ENCODE measurements around the gene GALNT17.
"Not testable (repeated sequence)": the region's sequence is repeated elsewhere in the genome, so short reads cannot be mapped to it uniquely, and the experiment has no call there.

GALNT17 gene

DNA sequence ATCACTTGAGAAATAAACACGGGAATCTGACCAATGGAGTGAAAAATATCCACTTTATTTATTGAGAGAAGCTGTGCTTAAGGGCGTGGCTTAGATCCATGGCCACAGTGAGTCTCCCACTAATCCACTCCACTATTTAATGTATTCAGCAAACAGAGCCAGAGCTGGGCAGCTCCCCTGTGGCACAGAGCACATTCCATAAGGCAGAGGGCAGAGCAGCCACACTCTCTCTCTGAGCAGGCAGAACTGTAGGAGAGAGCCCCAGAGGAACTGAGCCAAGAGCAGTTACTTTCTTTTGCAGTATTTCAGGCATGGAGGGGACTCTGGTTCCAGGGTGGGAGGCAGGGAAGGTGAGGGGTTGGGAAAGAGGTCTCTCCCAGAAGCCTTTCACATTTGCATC is 106.0 kb downstream of the GALNT17 start:
- DNase-seq, result no peak

DNA sequence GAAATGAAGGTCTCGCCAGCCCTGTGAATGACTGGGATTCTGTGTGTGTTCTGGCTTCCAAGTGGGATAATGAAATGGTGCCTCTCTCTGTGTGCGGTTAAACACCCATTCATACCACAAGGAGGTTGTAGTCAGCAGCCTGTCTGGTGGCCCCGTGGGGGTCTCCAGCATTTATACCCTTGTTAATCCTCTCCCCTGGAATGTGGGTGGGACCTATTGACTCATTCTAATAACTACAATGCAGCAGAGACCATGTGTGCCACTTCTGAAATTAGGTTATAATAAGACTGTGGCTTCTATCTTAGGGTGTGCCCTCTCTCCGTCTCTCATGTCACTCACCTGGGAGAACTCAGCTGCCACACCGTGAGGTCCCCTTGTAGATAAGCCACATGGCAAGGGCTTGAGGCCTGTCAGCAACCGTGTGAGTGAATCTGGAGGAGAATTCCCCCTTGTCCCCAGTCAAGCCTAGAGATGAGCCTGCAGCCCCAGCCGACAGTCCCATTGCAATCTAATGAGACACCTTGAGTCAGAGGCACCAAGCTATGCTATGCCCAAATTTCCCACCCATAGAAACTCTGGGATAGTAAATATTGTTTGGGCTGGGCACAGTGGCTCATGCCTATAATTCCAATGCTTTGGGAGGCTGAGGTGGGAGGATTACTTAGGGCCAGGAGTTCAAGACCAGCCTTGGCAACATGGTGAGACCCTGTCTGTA is 106.8 kb downstream of the GALNT17 start:
- DNase-seq, result no peak

DNA sequence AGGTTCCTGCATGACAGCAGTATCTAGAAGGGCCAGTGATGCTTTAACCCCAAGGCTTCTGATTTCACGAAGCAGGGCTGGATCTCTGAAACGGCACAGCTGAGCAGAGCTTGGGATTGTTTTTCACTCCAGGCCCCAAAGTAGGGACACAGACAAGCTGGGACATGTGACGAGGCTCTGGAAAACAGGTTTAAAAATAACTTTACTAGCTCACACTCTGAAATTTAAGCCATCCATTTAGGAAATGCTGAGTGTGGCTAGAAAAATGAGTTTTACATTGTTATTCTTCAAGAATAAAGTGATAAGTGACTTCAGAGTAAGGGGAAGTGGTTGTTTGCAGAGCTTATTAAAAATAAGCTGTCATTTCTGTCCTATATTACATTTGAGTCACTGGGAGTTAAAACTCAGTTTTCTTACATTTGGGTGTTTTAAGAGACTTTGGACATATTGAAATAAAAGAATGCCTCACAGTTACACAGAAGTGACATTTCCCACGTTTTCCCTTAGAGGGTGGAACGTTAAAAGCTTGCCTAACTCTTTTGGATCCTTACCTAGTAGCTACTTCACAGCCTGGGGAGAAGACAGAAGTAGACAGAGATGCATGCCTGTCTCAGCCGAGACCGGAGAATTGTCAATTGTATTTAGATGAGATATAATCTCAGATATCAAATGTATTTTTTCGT is 107.8 kb downstream of the GALNT17 start:
- no peak for DNase-seq

DNA sequence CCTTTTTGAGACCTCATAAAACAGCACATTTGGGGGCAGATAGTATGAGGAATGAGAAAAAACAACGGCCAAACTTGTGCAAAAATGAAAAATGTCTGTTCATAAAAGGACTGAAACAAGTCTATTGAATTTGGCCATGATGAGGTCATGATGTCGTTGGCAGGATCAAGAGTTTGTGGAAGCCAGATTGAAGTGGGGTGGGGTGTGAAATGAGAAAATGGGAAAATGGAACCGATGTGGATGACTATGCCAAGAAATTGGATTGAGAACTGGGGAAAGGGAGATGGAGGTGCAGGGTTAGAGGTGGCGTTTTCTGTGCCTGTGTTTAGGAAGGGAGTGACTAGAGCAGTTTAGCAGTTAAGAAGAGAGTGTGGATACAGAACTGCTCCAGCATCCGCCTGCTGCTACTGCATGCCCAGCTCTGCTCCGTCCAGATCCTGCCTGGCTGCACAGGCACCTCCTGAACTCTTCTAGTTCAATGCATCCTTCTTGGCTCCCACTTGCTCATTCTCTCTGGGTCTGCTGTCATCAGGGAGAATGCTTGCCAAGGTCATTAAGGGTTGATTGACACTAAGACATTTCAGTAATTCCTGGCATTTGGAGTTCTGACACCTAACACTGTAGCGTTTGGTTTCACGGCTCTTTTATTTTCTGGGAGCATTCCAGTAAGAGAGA is 111.9 kb downstream of the GALNT17 start:
- no peak for DNase-seq

DNA sequence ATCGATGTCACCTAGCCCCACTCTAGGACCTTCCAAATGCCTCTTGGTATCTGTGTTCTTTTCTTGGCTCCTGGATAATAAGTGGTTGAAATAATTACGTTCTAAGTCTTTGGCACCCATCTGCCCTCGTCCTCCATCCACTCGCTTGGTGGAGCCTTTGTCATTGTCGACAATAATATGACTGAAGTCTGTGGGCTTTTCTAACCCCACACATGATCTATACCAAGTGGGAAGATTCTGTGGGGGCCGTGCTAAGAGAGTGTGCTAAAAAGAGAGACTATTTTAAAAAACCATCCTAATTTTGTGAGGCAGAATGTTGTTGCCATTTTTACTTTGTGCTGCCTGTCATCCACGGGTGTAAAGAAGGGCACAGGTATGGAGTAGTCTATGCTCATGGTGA is 113.1 kb downstream of the GALNT17 start:
- DNase-seq, result no peak

DNA sequence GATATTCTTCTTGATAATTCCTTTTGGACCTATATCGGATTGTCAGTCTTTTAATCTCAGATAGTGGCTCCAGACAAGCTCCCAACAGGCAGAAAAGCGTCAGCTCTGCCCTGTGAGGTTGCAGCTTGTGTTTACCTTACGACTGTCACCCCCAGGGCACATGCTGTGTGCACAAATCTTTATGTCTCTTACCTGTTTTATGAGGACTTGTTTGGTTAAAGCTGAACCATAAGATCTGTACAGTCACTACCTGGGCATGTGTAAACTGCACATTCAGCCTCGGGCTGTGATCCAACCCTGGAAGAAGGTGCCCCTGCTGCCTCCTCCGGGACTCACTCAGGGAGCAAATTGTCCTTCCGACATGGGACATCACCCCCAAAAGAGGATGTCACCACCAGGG is 119.8 kb downstream of the GALNT17 start:
- DNase-seq, result no peak

DNA sequence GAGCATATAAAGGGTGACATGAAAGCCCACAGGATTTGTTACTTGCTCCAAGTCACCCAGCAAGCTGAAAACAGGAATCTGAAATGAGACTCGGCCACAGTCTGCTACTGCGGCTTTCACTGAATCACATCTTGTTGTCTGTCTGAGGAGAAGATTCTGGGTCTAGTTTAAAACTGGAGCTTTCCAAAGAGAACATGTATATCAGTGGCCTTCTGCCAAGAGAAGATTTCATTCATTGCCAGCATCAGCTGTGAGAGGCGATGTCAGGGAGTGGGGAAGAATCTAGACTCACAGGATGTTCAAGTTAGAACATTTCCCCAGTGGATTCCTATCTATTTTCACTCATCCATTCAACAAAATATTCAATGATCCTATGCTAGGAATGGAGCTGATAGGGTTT is 122.8 kb downstream of the GALNT17 start:
- DNase-seq, result no peak

DNA sequence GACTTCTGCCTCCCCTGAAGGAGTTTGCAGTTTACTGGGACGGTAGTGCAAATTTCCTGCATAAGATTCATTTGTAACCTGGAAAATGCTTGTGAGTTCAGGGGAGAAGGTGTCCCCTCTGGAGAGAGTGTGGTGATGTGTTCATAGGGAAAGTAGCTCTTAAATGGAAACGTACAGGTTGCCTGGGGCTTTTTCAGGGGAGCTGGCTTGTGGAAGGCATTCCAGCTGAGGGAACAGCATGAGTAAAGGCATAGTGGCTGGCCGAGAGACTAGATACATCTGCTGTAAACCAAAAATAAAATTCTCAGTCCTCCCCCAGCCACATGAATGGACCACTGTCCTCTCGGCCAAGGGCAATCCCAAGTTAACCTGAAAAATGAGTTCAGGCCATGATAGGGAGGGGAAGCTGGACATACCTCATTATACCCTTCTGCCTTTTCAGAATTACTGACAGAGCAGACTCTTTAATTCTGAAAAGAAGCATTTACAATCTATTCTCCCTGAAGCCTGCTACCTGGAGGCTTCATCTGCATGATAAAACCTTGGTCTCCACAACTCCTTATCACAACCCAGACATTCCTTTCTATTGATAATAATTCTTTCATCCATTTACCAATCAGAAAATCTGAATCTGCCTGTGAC is 123.7 kb downstream of the GALNT17 start:
- DNase-seq, result no peak

DNA sequence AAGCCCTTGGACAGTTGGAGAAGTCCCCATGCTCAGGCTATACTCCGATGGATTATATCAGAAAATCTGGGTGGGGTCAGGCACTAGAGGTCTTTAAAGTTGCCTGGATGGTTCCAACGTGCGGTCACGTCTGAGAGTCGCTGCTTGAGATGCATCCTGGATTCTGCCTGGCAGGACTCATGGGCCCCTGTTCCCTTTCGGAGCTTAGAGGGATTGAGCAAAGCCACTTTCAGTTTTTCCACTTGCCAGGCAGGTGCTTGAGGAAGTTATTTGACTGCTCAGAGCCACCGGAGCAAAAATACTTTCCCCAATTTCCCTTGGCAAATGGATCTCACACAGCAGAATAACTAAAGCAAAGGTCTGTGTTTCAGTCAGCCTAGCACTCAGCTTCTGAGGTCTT is 129.1 kb downstream of the GALNT17 start:
- no peak for DNase-seq

DNA sequence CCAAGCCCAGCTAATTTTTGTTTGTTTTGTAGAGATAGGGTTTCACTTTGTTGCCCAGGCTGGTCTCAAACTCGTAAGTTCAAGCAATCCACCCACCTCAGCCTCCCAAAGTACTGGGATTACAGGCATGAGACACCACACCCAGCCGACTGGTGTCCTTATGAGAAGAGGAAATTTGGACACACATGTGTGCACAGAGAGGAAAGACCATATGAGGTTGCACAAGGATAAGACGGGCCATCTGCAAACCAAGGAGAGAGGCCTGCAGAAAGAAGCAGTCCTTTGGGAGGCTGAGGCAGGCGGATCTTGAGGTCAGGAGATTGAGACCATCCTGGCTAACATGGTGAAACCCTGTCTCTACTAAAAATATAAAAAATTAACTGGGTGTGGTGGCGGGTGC is 130.9 kb downstream of the GALNT17 start:
- not testable (repeated sequence) for DNase-seq

DNA sequence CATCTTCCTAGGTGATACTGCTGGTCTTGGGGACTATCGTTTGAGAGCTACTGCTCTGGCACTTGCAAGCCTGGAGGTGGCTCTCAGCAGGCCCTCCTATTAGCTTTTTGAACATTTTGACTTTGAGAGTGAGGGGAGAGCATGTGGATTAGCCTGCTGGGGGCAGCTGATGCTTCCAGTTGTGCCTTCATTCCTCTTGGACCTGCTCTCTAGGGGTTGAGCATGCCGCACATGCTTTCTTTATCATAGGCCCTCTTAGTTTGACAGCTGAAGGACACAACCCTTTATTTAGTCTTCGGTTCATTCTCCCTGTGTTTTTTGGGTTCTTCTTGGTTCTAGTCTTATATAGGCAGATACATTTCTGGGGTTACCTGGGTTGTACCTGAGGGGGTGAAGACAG is 132.1 kb downstream of the GALNT17 start:
- DNase-seq, result no peak

DNA sequence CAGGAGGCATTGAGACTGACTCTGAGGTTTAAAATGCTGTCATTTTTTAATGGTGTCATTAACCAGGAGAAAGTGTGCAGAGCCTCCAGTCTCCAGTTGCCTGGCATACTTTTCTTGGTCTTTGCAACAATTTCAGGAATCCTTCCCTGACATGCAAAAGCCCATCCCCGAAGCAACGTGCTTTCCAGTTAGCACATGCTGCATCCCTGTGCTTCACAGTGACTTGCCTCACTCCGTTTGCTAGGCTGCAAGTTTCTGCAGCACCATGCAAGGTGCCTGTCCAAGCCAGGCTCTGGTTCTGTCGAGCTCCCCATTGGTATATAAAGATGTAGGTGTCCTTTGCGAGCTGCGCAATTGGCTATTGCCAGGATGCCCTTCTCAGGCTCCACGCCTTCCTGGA is 135.0 kb downstream of the GALNT17 start:
- DNase-seq, result no peak

DNA sequence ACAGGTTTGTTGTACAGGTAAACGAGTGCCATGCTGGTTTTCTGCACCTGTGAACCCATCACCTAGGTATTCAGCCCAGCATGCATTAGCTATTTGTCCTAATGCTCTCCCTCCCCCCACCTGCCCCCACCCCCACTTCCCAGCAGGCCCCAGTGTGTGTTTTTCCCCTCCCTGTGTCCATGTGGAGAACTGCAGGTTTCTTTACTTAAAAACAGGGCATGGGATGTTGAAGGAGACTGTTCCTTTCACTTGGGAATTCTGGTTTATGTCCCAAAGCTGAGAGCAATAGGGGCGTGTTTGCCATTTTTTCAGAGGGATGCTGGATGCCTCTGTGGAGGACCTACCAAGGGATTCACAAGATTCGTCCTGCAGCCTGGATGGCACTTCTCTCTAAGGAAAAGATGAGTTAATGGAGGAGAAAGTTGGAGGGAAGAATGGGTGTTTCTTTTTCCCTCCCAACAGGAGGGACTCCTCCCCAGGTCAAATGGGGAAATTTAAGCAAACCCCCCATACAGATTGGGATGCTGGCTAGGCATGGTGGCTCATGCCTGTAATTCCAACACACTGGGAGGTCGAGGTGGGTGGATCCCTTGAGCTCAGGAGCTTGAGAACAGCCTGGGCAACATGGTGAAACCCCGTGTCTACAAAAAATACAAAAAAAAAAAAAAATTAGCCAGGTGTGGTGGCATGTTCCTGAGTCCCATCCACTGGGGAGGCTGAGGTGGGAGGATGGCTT is 136.0 kb downstream of the GALNT17 start:
- no peak for DNase-seq

DNA sequence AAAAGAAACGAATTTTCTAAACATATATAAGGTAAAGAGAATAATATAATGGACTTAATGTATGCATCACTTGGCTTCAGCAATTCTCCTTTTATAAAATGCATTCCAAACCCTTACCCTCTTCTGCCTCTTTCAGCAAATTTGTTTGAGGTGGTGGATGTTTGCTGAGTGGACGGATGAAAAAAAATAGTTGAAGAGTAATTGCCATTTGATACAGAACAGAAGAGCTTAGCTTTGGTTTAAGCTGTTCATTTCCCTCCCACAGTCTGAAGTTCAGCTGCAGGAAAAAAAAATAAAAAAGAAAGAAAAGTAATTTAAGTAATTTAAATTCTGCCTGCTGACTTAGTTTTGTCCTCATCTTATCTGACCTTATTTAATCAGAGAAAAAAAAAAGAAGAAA is 138.6 kb downstream of the GALNT17 start:
- DNase-seq, result no peak

DNA sequence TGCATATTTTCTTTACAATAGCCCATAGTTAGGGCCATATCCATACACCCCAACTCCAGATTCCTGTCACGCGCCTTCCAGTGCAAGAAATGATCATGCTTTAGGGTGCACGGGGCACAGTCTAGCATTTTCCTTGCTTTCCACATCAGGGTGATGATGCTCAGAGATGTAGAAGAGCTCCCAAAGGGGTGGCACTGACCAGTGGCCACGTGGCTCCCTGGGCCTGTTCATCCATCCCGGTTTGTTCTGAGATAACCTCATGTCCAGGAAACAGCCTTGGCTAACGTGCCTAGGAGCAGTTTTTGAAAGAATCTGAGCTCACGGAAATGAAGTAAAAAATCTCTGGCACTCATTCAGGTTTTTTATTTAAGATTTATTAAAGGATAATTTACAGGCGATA is 139.3 kb downstream of the GALNT17 start:
- no peak for DNase-seq

DNA sequence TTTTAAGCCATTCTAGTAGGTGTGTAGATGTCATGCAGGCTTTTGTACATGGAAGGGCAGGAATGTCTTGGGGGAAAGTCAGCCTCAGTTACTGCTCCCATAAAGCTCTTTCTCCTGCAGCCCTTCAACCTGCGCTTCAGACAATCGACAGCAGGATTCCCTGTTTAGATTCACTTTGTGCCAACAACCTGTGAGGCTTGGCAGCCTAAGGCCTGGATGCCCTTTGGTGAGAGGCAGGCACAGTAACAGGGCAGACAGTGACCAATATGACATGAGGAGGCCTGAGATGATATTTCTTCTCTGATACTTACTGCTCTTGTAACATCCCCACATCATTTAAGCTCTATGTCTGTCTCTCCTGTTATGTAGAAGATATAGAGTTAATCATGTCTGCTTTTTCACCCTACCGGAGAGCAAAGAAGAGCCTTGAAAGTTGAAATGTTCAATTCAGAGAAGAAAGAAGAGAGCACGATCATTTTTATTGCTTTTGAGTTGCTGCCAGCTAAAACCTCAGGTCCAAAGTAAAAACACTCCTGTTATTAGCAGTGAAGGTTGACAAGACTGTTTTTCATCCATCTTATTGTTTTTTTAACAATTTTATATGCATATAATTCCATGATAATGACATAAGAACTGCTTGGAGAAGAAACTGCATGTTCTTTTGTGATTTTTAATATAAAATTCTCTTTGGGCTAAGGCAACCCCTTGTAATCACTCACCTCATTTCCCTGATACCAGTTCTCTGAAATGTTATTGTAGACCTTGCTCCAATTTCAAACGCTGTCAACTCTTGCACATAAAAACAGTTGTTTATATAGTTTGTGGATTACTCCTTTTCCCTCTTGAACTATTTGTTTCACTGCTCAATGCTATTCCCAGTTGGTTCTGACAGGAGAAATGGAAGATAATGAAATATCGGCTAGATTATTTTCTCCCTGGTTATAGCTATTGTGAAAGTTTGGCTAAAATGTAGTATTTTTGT is 140.9 kb downstream of the GALNT17 start:
- no peak for DNase-seq

DNA sequence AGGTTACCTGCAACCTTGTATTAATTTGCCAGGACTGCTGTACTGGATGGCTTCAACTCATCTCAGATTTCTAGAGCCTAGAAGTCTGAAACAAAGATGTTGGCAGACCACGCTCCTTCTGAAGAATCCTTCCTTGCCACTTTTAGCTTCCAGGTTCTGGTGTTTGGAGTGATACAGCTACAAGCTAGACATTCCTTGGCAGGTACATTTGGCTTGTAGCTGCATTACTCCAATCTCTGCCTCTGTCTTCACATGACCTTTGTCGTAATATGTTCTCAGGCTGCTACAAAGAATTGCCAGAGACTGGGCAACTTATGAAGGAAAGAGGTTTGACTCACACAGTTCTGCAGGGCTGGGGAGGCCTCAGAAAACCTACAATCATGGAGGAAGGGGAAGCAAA is 146.3 kb downstream of the GALNT17 start:
- DNase-seq, result no peak

DNA sequence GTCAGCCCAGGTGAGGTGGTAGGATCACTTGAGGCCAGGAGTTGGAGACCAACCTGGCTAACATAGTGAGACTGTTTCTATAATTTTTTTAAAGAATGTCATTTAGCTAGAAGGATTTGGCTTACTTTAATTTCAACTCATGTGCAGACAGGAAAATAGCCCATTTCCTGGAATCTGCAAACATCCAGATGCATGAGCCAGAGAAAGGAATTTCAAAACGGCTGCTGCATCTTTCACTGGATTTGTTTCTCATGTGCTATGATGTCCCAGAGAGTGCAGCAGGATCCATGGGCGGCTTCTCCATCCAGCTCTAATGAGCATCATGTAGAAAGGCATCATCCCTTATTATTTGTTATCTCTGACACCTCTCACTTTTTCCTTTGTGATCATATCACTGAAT is 149.3 kb downstream of the GALNT17 start:
- DNase-seq, result no peak

DNA sequence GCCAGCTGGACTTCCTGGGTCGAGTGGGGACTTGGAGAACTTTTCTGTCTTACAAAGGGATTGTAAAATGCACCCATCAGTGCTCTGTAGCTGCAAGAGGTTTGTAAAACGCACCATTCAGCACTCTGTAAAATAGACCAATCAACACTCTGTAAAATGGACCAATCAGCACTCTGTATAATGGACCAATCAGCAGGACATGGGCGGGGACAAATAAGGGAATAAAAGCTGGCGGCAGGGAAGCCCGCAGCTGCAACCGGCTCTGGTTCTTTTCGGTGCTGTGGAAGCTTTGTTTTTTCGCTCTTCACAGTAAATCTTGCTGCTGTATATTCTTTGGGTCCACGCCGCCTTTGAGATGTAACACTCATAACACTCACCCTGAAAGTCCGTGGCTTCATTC is 151.9 kb downstream of the GALNT17 start:
- DNase-seq, result no peak

DNA sequence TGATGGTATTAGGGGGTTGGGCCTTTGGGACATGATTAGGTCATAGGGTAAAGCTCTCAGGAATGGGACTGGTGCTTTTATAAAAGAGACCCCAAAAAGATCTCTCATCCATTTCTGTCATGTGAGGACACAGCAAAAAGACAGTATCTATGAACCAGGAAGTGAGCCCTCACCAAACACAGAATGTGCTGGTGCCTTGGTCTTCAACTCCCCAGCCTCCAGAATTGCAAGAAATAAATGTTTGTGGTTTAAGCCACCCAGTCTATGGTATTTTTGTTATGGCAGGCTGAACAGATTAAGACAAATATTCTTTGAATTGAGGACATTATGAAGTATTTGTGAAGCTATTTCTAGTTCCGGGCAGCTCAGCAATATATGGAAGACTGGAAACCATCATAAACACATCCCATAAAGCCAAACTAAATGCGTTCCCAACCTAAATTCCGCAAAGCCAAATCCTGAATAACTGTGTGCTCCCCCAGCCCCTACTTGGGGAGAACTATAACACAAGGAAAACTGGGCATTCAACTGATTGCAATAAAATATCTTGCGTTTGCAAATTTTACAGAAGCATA is 153.7 kb downstream of the GALNT17 start:
- DNase-seq, result no peak

DNA sequence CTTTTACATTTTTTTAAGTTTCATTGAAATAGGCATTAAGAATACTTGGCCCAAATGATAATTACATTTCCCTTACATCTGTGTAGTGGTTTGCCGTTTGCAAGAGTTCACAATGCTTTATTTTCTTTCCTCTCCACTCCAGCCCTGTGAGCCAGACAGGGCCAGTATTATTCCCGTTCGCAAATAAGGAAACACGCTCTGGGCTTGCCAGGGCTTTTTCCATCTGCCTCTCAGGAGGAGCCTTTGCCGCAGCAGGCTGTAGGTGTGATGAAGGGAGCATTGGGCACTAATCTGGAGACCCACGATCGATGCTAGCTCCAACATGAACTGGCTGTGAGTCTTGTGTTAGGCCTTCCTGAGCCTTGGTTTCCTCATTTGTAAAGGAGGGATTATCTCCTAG is 154.4 kb downstream of the GALNT17 start:
- DNase-seq, result no peak
